OCI-LY1 (cell line): ENCODE measurements around the gene DLAT.
A peak's percentile ranks its signal among the peaks of the same experiment; 100 is the strongest.

Experiments
- H2AFZ ChIP-seq: fragments of 200-600 bp; sonication (generic), shearing (Covaris generic); 2 replicates; pipeline ENCODE4 v1.6.0; 2014; ENCODE audit warnings: antibody characterized with exemption, mild to moderate bottlenecking, low read length
- H3F3A ChIP-seq: fragments of 200-600 bp; sonication (generic), shearing (Covaris generic); 2 replicates; pipeline ENCODE4 v1.6.0; 2014; ENCODE audit warnings: mild to moderate bottlenecking, antibody characterized with exemption, low read length, moderate library complexity; ENCODE audit not compliant: insufficient read depth
- H3K27ac ChIP-seq: fragments of 200-600 bp; sonication (generic); 2 replicates; pipeline ENCODE4 v1.5.1; 2014; ENCODE audit warnings: low read length, mixed run types, mild to moderate bottlenecking, low read depth; ENCODE audit not compliant: poor library complexity, severe bottlenecking
- H3K27me3 ChIP-seq: fragments of 200-600 bp; sonication (generic); 2 replicates; pipeline ENCODE4 v1.6.0; 2014; ENCODE audit warnings: antibody characterized with exemption, mild to moderate bottlenecking, low read length, moderate library complexity; ENCODE audit not compliant: insufficient read depth
- H3K36me3 ChIP-seq: fragments of 200-600 bp; sonication (generic); 2 replicates; pipeline ENCODE4 v1.6.1; 2014; ENCODE audit warnings: mild to moderate bottlenecking, antibody characterized with exemption, low read length, moderate library complexity, mixed read lengths; ENCODE audit not compliant: insufficient read depth
- H3K4me1 ChIP-seq: fragments of 200-600 bp; sonication (generic); 2 replicates; pipeline ENCODE4 v1.5.1; 2014; ENCODE audit warnings: mild to moderate bottlenecking, low read length, moderate library complexity; ENCODE audit not compliant: insufficient read depth, severe bottlenecking
- H3K4me2 ChIP-seq: fragments of 200-600 bp; sonication (generic), shearing (Covaris generic); 2 replicates; pipeline ENCODE4 v1.6.1; 2014; ENCODE audit warnings: low read length
- H3K4me3 ChIP-seq: fragments of 200-600 bp; sonication (generic); 2 replicates; pipeline ENCODE4 v1.5.1; 2014; ENCODE audit warnings: low read length, low read depth, mild to moderate bottlenecking, mixed read lengths; ENCODE audit not compliant: poor library complexity, severe bottlenecking
- H3K79me2 ChIP-seq: fragments of 200-600 bp; shearing (Covaris generic); 2 replicates; pipeline ENCODE4 v1.6.1; 2016; ENCODE audit warnings: mixed run types, low read length, mixed read lengths; ENCODE audit not compliant: insufficient read depth
- H3K9ac ChIP-seq: fragments of 200-600 bp; sonication (generic), shearing (Covaris generic); 2 replicates; pipeline ENCODE4 v1.6.1; 2014; ENCODE audit warnings: mild to moderate bottlenecking, low read length, mixed read lengths
- H3K9me2 ChIP-seq: fragments of 200-600 bp; sonication (generic), shearing (Covaris generic); 2 replicates; pipeline ENCODE4 v1.6.1; 2014; ENCODE audit warnings: low read depth, mild to moderate bottlenecking, low read length, mixed read lengths
- H3K9me3 ChIP-seq: fragments of 200-600 bp; shearing (Covaris generic); 2 replicates; pipeline ENCODE4 v1.6.1; 2014; ENCODE audit warnings: low read length, mixed read lengths
- H4K20me1 ChIP-seq: fragments of 200-600 bp; sonication (generic), shearing (Covaris generic); 2 replicates; pipeline ENCODE4 v1.6.0; 2016; ENCODE audit warnings: mild to moderate bottlenecking, low read length; ENCODE audit not compliant: insufficient read depth
- EZH2 ChIP-seq: fragments of 200-600 bp; sonication (generic), shearing (Covaris generic); IDR thresholded peaks from 2 replicates; pipeline ENCODE4 v1.8.0; 2017; ENCODE audit warnings: borderline replicate concordance, mixed run types, mild to moderate bottlenecking, antibody characterized with exemption, low read length, moderate library complexity, mixed read lengths
- TF ChIP-seq, protein P1 (sequence below): fragments of 200-600 bp; sonication (generic), shearing (Covaris generic); IDR thresholded peaks from 2 replicates; pipeline ENCODE4 v1.5.1; 2017; ENCODE audit warnings: mild to moderate bottlenecking, antibody characterized with exemption, low read length, moderate library complexity, mixed read lengths

DLAT gene

GRCh38 chr11:112049777-112050176 is 24.6 kb downstream of the DLAT start:
- no peak overlapping the region for H3K9ac ChIP-seq
- no peaks in the 10 kb centered on the region for H3K27me3 ChIP-seq
- no peak overlapping the region for H2AFZ ChIP-seq
- H3K9me2 ChIP-seq = no peaks in the 10 kb centered on the region
- no peaks in the 10 kb centered on the region for H4K20me1 ChIP-seq
- peaks cover 11% of the 10 kb centered on the region for H3K4me1 ChIP-seq
- TF ChIP-seq, protein P1, sequence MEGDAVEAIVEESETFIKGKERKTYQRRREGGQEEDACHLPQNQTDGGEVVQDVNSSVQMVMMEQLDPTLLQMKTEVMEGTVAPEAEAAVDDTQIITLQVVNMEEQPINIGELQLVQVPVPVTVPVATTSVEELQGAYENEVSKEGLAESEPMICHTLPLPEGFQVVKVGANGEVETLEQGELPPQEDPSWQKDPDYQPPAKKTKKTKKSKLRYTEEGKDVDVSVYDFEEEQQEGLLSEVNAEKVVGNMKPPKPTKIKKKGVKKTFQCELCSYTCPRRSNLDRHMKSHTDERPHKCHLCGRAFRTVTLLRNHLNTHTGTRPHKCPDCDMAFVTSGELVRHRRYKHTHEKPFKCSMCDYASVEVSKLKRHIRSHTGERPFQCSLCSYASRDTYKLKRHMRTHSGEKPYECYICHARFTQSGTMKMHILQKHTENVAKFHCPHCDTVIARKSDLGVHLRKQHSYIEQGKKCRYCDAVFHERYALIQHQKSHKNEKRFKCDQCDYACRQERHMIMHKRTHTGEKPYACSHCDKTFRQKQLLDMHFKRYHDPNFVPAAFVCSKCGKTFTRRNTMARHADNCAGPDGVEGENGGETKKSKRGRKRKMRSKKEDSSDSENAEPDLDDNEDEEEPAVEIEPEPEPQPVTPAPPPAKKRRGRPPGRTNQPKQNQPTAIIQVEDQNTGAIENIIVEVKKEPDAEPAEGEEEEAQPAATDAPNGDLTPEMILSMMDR = no peak
- TF ChIP-seq EZH2 = no peak
- H3K9me3 ChIP-seq = no peaks in the 10 kb centered on the region
- 0 out of 2 replicates have a peak, but pooled peaks cover 8% of the 10 kb centered on the region for H3K79me2 ChIP-seq
- H3K27ac ChIP-seq = no peak overlapping the region
- no peak overlapping the region for H3K4me3 ChIP-seq
- H3K4me2 ChIP-seq = no peak overlapping the region
- H3K36me3 ChIP-seq = peaks cover 98% of the 10 kb centered on the region
- no peaks in the 10 kb centered on the region for H3F3A ChIP-seq

DNA sequence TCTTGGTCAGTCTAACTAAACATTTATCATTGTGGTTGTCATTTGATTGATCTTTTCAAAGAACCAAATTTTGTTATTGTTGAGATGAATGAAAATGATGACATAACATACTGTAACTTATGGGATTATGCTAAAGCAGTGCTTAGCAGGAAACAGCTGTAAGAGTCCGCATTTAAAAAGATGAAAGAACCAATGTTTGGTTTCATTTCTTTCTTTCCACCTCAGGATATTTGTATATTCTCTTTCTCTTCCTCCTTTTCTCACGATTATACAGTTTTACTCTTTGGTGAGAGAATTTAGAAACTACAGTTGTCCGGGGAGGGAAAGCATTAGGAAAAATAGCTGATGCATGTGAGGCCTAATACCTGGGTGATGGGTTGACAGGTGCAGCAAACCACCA is 25.5 kb downstream of the DLAT start:
- Histone ChIP-seq H3K79me2 (0 out of 2 replicates have a peak, but pooled peaks cover 8% of the 10 kb centered on the region), H3K4me3 (no peak overlapping the region), H3K4me2 (peak overlapping the region; percentile 13; the same call in 1 of the 2 replicates), H3K27ac (peak overlapping the region; percentile 41), H3K27me3 (no peaks in the 10 kb centered on the region), H3K9me3 (no peaks in the 10 kb centered on the region), H3F3A (no peaks in the 10 kb centered on the region), H3K9me2 (no peaks in the 10 kb centered on the region), H3K36me3 (peaks cover 91% of the 10 kb centered on the region), H2AFZ (no peak overlapping the region), H4K20me1 (no peaks in the 10 kb centered on the region), H3K4me1 (peaks cover 11% of the 10 kb centered on the region), H3K9ac (no peak overlapping the region)
- no peak for TF ChIP-seq EZH2
- TF ChIP-seq, protein P1 = no peak

DNA sequence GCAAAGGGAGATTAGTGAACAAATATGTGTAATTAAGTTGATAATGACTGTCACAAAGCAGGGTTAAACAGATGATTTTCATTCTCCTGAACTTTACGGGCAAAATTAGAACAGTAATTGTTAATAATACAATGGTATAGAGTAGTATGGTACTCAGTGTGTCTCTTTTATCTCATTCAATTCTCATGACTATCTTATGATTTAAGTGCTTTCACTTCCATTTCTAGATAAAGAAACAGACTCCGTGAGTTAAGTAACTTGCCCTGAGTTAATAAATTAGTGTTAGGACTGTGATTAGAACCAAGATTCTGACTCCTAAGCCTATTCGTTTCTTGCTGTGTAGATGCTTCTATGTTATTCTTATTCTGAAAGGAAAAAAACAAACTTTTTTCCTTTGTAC is 26.6 kb downstream of the DLAT start:
- peaks cover 11% of the 10 kb centered on the region for H3K4me1 ChIP-seq
- H3K27me3 ChIP-seq = no peaks in the 10 kb centered on the region
- H3K4me2 ChIP-seq = no peak overlapping the region
- no peaks in the 10 kb centered on the region for H4K20me1 ChIP-seq
- H3K9me2 ChIP-seq = no peaks in the 10 kb centered on the region
- H3K9me3 ChIP-seq = no peaks in the 10 kb centered on the region
- peaks cover 90% of the 10 kb centered on the region for H3K36me3 ChIP-seq
- TF ChIP-seq EZH2 = no peak
- TF ChIP-seq, protein P1 = no peak
- H3K4me3 ChIP-seq = no peak overlapping the region
- 0 out of 2 replicates have a peak, but pooled peaks cover 8% of the 10 kb centered on the region for H3K79me2 ChIP-seq
- H3F3A ChIP-seq = no peaks in the 10 kb centered on the region
- H3K9ac ChIP-seq = no peak overlapping the region
- H2AFZ ChIP-seq = no peak overlapping the region
- H3K27ac ChIP-seq = peak overlapping the region; percentile 41
